Fibroblast of pulmonary artery (primary cell): ENCODE measurements around the gene TUBA1A.
"Not testable (repeated sequence)": the region's sequence is repeated elsewhere in the genome, so short reads cannot be mapped to it uniquely, and the experiment has no call there.

Source experiments
- DNase-seq: peaks from one replicate; pipeline ENCODE4 v3.0.0-alpha.2; 2010; ENCODE audit warnings: low read depth
- H3K4me3 ChIP-seq: replicated peaks from 2 replicates; pipeline ENCODE4 v1.5.1; 2011; ENCODE audit warnings: low read depth, mild to moderate bottlenecking, control low read depth, low read length, moderate library complexity
- CTCF ChIP-seq: IDR thresholded peaks from 2 replicates; pipeline ENCODE4 v1.5.1; 2011; ENCODE audit warnings: mild to moderate bottlenecking, control low read depth, low read length, inconsistent platforms; ENCODE audit errors: missing control alignments

TUBA1A gene

GRCh38 chr12:49170924-49171323, 18.0 kb downstream of the TUBA1A start:
- no peak for DNase-seq

GRCh38 chr12:49165114-49165513, 23.8 kb downstream of the TUBA1A start:
- DNase-seq = no peak
- no peak overlapping the region for H3K4me3 ChIP-seq
- no peak for TF ChIP-seq CTCF

More at GRCh38 chr12:49170924-49171323, 18.0 kb downstream of the TUBA1A start:
- TF ChIP-seq CTCF = no peak
- no peak overlapping the region for H3K4me3 ChIP-seq

- not testable (repeated sequence) for H3K4me3 ChIP-seq, DNase-seq
Observed at GRCh38 chr12:49161901-49162300, 27.0 kb downstream of the TUBA1A start.

GRCh38 chr12:49161092-49161795, 27.6 kb downstream of the TUBA1A start:
- no peak for TF ChIP-seq CTCF
- DNase-seq = no peak
- H3K4me3 ChIP-seq = no peak overlapping the region

- no peak for TF ChIP-seq CTCF
- H3K4me3 ChIP-seq = no peak overlapping the region
- DNase-seq = no peak
Observed at GRCh38 chr12:49160399-49160798, 28.5 kb downstream of the TUBA1A start.

- TF ChIP-seq CTCF = no peak
- no peak for DNase-seq
Observed at GRCh38 chr12:49154221-49154620, 34.7 kb downstream of the TUBA1A start.

GRCh38 chr12:49147384-49147783, 41.5 kb downstream of the TUBA1A start:
- H3K4me3 ChIP-seq = no peak overlapping the region
- TF ChIP-seq CTCF = no peak
- DNase-seq = no peak

More at GRCh38 chr12:49154221-49154620, 34.7 kb downstream of the TUBA1A start:
- no peak overlapping the region for H3K4me3 ChIP-seq
